ENCODE results near the gene LZIC. TPM values are rescaled to one million over a fixed set of nuclear protein-coding genes. Genes with fewer than 3 reads are reported as not detected.

LZIC gene
- polyA plus RNA-seq, 4 donors: 26.7 to 61.4 (median 31.8) TPM

DNA sequence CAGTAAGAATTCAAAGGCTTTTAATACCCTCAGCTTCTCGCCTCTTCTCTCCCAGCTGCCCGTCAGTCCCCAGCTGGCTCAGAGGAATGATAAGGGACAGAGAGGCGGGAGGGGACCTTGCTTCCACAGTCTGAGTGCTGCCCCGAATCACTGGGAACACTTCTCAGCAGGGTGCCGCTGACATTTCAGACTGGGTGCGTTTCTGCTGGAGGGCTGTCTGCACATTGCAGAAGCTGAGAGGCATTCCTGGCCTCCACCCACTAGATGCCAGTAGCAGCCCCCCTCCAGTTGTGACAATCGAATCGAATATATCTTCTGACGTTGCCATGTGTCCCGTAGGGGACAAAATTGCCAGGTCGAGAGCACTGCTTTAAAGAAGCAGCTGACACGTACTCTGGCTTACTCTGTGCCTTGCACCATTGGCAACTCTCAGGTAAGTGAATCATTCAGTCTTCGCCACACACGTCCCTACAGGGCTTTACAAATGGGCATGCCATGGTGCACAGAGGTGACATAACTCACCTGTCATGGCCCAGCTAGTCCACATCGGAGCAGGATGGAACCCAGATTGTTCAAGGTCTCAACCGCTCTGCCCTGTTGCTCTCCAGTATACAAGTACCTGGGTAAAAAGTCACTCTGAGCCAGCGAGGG, 57.0 kb downstream of the LZIC start:
- Histone ChIP-seq H3K27me3 (ENCODE audit: control insufficient read depth in 3 of 3, insufficient read depth in 3 of 3, low read length in 3 of 3) (no peaks in the 10 kb centered on the region), H3K9me3 (ENCODE audit: control insufficient read depth in 2 of 2, insufficient read depth in 1 of 2, low read depth in 1 of 2, low read length in 1 of 2) (no peaks in the 10 kb centered on the region), H3K36me3 (ENCODE audit: control insufficient read depth in 3 of 3, insufficient read depth in 2 of 3, low read depth in 1 of 3, low read length in 3 of 3) (peaks cover 0 to 57% (median 0%) of the 10 kb centered on the region in 3 donors), H3K4me1 (ENCODE audit: control insufficient read depth in 3 of 3, insufficient read depth in 2 of 3, low read depth in 1 of 3, low read length in 2 of 3) (no peaks in the 10 kb centered on the region), H3K4me3 (ENCODE audit: low read depth in 1 of 3, low read length in 3 of 3) (no peak overlapping the region), H3K27ac (ENCODE audit: low read depth in 1 of 3, low read length in 2 of 3) (no peak overlapping the region)
- no peak for FAIRE-seq
- no peak for DNase-seq
- 84 to 87% (median 87%) methylated on average over 17 of the region's 17 CpGs for WGBS, 3 donors

DNA sequence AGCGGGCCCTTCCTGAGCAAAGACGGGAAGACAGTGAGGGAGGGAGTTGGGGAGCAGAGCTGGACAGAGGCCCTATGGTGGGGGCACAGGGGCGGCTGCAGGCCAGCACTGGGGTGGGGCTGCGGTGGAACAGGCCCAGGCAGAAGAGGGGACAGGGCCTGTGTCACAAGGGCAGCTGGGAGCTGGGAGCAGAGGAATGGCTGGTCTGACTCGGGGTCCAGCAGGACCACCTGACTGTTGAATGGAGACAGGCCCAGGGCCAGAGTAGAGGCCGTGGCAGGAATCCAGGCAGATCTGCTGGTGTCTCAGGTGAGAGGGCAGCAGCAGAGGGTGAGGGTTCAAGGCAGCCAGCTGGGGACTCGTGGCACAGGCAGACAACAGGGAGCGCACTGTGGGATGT, 58.4 kb downstream of the LZIC start:
- Histone ChIP-seq H3K27ac (ENCODE audit: low read depth in 1 of 3, low read length in 2 of 3) (no peak overlapping the region), H3K4me3 (ENCODE audit: low read depth in 1 of 3, low read length in 3 of 3) (no peak overlapping the region), H3K4me1 (ENCODE audit: control insufficient read depth in 3 of 3, insufficient read depth in 2 of 3, low read depth in 1 of 3, low read length in 2 of 3) (no peaks in the 10 kb centered on the region), H3K36me3 (ENCODE audit: control insufficient read depth in 3 of 3, insufficient read depth in 2 of 3, low read depth in 1 of 3, low read length in 3 of 3) (peaks cover 0 to 51% (median 0%) of the 10 kb centered on the region in 3 donors), H3K27me3 (ENCODE audit: control insufficient read depth in 3 of 3, insufficient read depth in 3 of 3, low read length in 3 of 3) (no peaks in the 10 kb centered on the region), H3K9me3 (ENCODE audit: control insufficient read depth in 2 of 2, insufficient read depth in 1 of 2, low read depth in 1 of 2, low read length in 1 of 2) (no peaks in the 10 kb centered on the region)
- 88 to 97% (median 89%) methylated on average over 8 of the region's 8 CpGs for WGBS, 3 donors
- DNase-seq (no peak), FAIRE-seq (no peak)

DNA sequence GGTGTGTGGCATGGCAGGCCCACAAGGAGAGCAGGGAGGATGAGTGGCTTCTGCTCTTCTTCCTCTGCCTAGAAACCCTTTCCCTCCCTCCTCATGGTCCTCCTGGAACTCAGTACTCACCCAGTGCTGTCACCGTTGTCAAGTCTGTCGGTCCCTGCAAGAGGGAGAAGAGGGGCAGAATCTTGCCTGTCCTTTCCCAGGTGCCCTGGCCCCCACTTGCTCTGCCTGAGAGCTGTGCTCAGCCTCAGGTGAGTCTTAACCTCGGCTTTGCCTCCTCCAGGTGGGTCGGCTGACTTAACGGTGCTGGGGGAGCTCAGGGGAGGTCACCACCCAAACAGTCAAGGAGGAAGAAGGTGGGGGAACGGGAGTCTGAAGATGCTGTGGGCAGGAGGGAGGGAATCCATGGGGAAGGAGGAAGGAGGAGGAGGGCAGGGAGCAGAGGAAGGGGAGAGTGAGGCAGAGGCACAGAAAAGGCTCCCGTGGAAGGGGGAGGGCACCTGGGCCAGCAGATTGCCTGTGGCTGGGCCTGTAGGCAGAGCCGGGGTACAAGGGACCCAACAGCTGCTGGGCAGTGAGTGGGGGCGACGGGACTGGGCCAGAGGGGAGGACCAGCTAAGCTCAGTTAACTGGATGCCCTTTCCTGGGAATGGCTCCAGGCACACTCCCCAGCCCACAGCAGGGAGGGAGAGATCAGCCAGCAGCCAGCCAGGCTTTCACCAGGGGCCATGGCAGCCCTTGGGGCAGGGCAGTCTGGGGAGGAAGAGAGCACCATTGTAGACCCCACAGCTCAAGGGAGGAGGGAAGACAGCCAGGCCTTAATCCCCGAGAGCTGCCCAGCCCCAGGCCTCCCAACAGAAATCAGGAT, 59.4 kb downstream of the LZIC start:
- WGBS, 3 donors: 86 to 96% (median 88%) methylated on average over 9 to 11 of the region's 11 CpGs
- Histone ChIP-seq H3K27me3 (ENCODE audit: control insufficient read depth in 3 of 3, insufficient read depth in 3 of 3, low read length in 3 of 3) (no peaks in the 10 kb centered on the region), H3K9me3 (ENCODE audit: control insufficient read depth in 2 of 2, insufficient read depth in 1 of 2, low read depth in 1 of 2, low read length in 1 of 2) (no peaks in the 10 kb centered on the region), H3K4me1 (ENCODE audit: control insufficient read depth in 3 of 3, insufficient read depth in 2 of 3, low read depth in 1 of 3, low read length in 2 of 3) (no peaks in the 10 kb centered on the region), H3K4me3 (ENCODE audit: low read depth in 1 of 3, low read length in 3 of 3) (no peak overlapping the region), H3K27ac (ENCODE audit: low read depth in 1 of 3, low read length in 2 of 3) (no peak overlapping the region), H3K36me3 (ENCODE audit: control insufficient read depth in 3 of 3, insufficient read depth in 2 of 3, low read depth in 1 of 3, low read length in 3 of 3) (peaks cover 0 to 41% (median 0%) of the 10 kb centered on the region in 3 donors)
- FAIRE-seq (no peak), DNase-seq (no peak)

DNA sequence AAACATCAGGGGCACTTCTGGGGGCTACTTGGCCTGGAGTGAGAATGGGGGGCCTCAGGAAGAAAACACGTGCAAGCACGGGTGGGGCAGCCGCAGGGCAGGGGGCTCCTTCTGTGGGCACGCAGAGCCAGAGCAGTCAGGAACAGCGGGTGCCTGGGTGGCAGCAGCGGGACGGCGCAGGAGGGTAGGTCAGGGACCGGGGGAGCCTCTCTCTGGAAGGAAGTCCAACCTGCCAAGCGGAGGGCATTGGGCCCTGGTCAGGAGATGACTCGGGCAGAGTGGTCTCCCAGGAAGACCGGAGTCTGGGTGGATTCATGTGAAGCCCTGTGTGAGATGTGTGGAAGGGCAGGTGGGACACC, 60.3 kb downstream of the LZIC start:
- no peaks in the 10 kb centered on the region for H3K27me3 ChIP-seq (ENCODE audit: control insufficient read depth in 3 of 3, insufficient read depth in 3 of 3, low read length in 3 of 3)
- FAIRE-seq: no peak
- no peak overlapping the region for H3K27ac ChIP-seq (ENCODE audit: low read depth in 1 of 3, low read length in 2 of 3)
- no peaks in the 10 kb centered on the region for H3K4me1 ChIP-seq (ENCODE audit: control insufficient read depth in 3 of 3, insufficient read depth in 2 of 3, low read depth in 1 of 3, low read length in 2 of 3)
- H3K36me3 ChIP-seq (ENCODE audit: control insufficient read depth in 3 of 3, insufficient read depth in 2 of 3, low read depth in 1 of 3, low read length in 3 of 3): peaks cover 0 to 41% (median 0%) of the 10 kb centered on the region in 3 donors
- H3K9me3 ChIP-seq (ENCODE audit: control insufficient read depth in 2 of 2, insufficient read depth in 1 of 2, low read depth in 1 of 2, low read length in 1 of 2): no peaks in the 10 kb centered on the region
- WGBS, 3 donors: 94 to 95% (median 94%) methylated on average over 12 of the region's 12 CpGs
- no peak overlapping the region for H3K4me3 ChIP-seq (ENCODE audit: low read depth in 1 of 3, low read length in 3 of 3)
- DNase-seq: no peak

DNA sequence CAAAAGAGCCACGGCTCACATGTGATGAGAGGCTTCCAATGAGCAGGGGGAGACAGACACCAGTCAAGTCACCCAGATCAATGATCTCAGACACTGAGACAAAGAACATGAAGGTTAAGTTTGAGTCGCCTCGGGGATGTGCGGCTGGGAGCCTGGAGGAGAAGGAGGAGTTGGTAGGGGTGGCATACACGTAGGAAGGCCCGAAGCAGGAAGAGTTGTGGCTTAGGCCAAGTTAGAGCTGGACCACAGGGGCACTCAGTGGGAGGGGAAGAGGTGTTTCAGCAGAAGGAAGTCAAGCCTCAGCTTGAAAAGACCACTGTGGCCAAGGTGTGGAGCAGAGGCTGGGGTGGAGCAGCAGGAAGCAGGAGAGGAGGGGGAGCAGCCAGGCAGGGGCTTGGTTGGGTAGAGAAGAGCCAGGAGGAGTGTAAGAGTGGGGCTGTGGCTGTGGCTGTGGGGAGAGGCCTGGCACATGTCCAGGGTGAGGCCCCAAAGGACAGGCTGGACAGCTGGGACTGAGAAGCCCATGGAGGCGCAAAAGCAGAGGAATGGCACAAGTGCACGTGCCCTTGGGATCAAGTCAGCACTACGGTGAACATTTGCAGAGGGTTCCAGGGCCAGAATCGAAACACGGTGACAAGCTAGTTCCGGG, 60.8 kb downstream of the LZIC start:
- FAIRE-seq (no peak), DNase-seq (no peak)
- H3K4me3 ChIP-seq (ENCODE audit: low read depth in 1 of 3, low read length in 3 of 3): no peak overlapping the region
- no peaks in the 10 kb centered on the region for H3K9me3 ChIP-seq (ENCODE audit: control insufficient read depth in 2 of 2, insufficient read depth in 1 of 2, low read depth in 1 of 2, low read length in 1 of 2)
- no peaks in the 10 kb centered on the region for H3K27me3 ChIP-seq (ENCODE audit: control insufficient read depth in 3 of 3, insufficient read depth in 3 of 3, low read length in 3 of 3)
- H3K27ac ChIP-seq (ENCODE audit: low read depth in 1 of 3, low read length in 2 of 3): no peak overlapping the region
- H3K36me3 ChIP-seq (ENCODE audit: control insufficient read depth in 3 of 3, insufficient read depth in 2 of 3, low read depth in 1 of 3, low read length in 3 of 3): peaks cover 0 to 43% (median 0%) of the 10 kb centered on the region in 3 donors
- 77 to 93% (median 79%) methylated on average over 12 of the region's 12 CpGs for WGBS, 3 donors
- no peaks in the 10 kb centered on the region for H3K4me1 ChIP-seq (ENCODE audit: control insufficient read depth in 3 of 3, insufficient read depth in 2 of 3, low read depth in 1 of 3, low read length in 2 of 3)

DNA sequence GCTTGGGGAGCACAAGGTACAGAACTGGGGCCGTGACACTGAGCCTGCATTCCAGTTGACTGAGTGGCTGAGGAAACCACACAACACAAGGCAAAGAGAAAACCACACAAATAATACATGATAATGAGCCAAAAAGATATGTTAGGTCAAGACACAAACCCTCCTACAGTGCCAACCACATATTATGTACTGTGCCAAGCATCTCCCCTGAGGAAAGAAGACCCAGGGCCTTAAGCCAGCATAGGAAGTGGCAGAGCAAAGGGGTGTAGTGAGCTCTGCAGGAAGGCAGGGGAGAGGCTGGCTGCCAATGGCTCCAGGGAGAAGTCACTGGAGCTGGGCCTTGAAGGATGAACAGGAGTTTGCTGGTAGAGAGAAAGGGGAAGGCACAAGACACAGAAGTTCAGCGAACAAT, 61.3 kb downstream of the LZIC start:
- H3K36me3 ChIP-seq (ENCODE audit: control insufficient read depth in 3 of 3, insufficient read depth in 2 of 3, low read depth in 1 of 3, low read length in 3 of 3): peaks cover 0 to 41% (median 0%) of the 10 kb centered on the region in 3 donors
- no peaks in the 10 kb centered on the region for H3K27me3 ChIP-seq (ENCODE audit: control insufficient read depth in 3 of 3, insufficient read depth in 3 of 3, low read length in 3 of 3)
- 82 to 90% (median 84%) methylated on average over 2 of the region's 2 CpGs for WGBS, 3 donors
- H3K9me3 ChIP-seq (ENCODE audit: control insufficient read depth in 2 of 2, insufficient read depth in 1 of 2, low read depth in 1 of 2, low read length in 1 of 2): no peaks in the 10 kb centered on the region
- FAIRE-seq: no peak
- H3K4me3 ChIP-seq (ENCODE audit: low read depth in 1 of 3, low read length in 3 of 3): no peak overlapping the region
- H3K4me1 ChIP-seq (ENCODE audit: control insufficient read depth in 3 of 3, insufficient read depth in 2 of 3, low read depth in 1 of 3, low read length in 2 of 3): no peaks in the 10 kb centered on the region
- no peak overlapping the region for H3K27ac ChIP-seq (ENCODE audit: low read depth in 1 of 3, low read length in 2 of 3)
- DNase-seq: no peak

Other genes with a start within 250 kb of the LZIC start
- 10 to 100 TPM; 29.2 to 78.8 (median 41.8) TPM for gene CLSTN1, start 119.4 kb downstream of the LZIC start, polyA plus RNA-seq
- 10 to 100 TPM; 19.5 to 24.8 (median 22.1) TPM for gene CTNNBIP1, start 33.1 kb downstream of the LZIC start, polyA plus RNA-seq
- gene NMNAT1, start 84 bp upstream of the LZIC start, polyA plus RNA-seq: 10 to 100 TPM in 3 of 4 donors, 1 to 10 TPM in 1; 6.5 to 17.5 (median 12.4) TPM
- 10 to 100 TPM in 1 of 4 donors, 1 to 10 TPM in 3; 2.5 to 14.9 (median 3.7) TPM for gene RBP7, start 53.8 kb upstream of the LZIC start, polyA plus RNA-seq
- gene UBE4B, start 89.6 kb upstream of the LZIC start, polyA plus RNA-seq: 10 to 100 TPM in 3 of 4 donors, 1 to 10 TPM in 1; 8.6 to 47.3 (median 19.8) TPM

Data from small intestine (tissue), 7 donors.